ENCODE results near the gene GSTO2.

- TF ChIP-seq CTCF (IDR thresholded peaks at IDR 0.05 in 8 of 11, conservative IDR thresholded peaks at IDR 0.05 in 3 of 11) = no peak
- no peak for TF ChIP-seq POLR2A (IDR thresholded peaks at IDR 0.05)
- TF ChIP-seq POLR2AphosphoS5 (IDR thresholded peaks at IDR 0.05) = no peak
Observed at GRCh38 chr10:104230490-104230889, 38.5 kb upstream of the GSTO2 start.
